Body of pancreas (tissue), 4 donors: ENCODE data around the gene SERAC1. TPM values are rescaled to one million over a fixed set of nuclear protein-coding genes. Genes with fewer than 3 reads are reported as not detected.

Experiments
- ATAC-seq: fragments of 150-250 bp; one replicate; pipeline ENCODE4 v1.9.1; 2016
- DNase-seq, 4 donors: peaks; one replicate each; pipeline ENCODE4 v3.0.0-alpha.2; 2019
- H3K27ac ChIP-seq, 4 donors: fragments of 200-600 bp; sonication (generic); 1 replicate in 3 of 4; 2 replicates in 1 of 4; pipeline versions ENCODE4 v1.5.1 to v1.6.1; 2016 to 2019; ENCODE audit warnings: mild to moderate bottlenecking in 1 of 4, mixed read lengths in 1 of 4, moderate library complexity in 1 of 4
- H3K27me3 ChIP-seq, 2 donors: fragments of 200-600 bp; sonication (generic); one replicate each; pipeline ENCODE4 v1.6.0; 2016; ENCODE audit warnings: mild to moderate bottlenecking in 1 of 2
- H3K36me3 ChIP-seq, 2 donors: fragments of 200-600 bp; sonication (generic); replicated peaks in 1 of 2; 2 replicates each; pipeline ENCODE4 v1.5.1; 2016; ENCODE audit warnings: low read depth in 2 of 2; ENCODE audit not compliant: insufficient read depth in 1 of 2
- H3K4me1 ChIP-seq: fragments of 200-600 bp; sonication (generic); one replicate; pipeline ENCODE4 v1.6.0; 2016
- H3K4me3 ChIP-seq, 2 donors: fragments of 200-600 bp; sonication (generic); 1 replicate in 1 of 2; 2 replicates in 1 of 2; pipeline ENCODE4 v1.5.1; 2016 to 2019
- H3K9me3 ChIP-seq, 3 donors: fragments of 200-600 bp; sonication (generic); 1 replicate in 2 of 3; 2 replicates in 1 of 3; pipeline ENCODE4 v1.5.1; 2016
- CTCF ChIP-seq, 7 experiments: fragments of 450-650 bp in 4 of 7; fragments of 200-600 bp in 3 of 7; sonication (generic) in 3 of 7; IDR thresholded peaks; one replicate each; pipeline ENCODE4 v1.5.1; 2016 to 2019; ENCODE audit warnings: antibody characterized with exemption in 7 of 7
- POLR2A ChIP-seq, 3 donors: fragments of 450-650 bp; IDR thresholded peaks; one replicate each; pipeline ENCODE4 v1.6.1; 2016; ENCODE audit warnings: antibody characterized with exemption in 3 of 3, mild to moderate bottlenecking in 2 of 3
- WGBS, 2 donors: methylation state at CpG; one replicate each; pipeline ENCODE4 v1.1.5; 2017; 5-methylcytosine and 5-hydroxymethylcytosine counted together
- intact Hi-C: fragments of 100-400 bp; cut with DNase I; formaldehyde crosslinking; loops from one replicate; pipeline ENCODE4 v1.15.1; 2023
- total RNA-seq, 2 donors: library from RNA; depleted of rRNA; stranded (reverse); fragments of >200 nt; gene quantifications; one replicate each; pipeline ENCODE4 v1.1.0, GENCODE V29; 2016

Gene SERAC1
- total RNA-seq, 2 donors from 2014 or later, result 10.5 to 14.8 TPM

- TF ChIP-seq CTCF (IDR thresholded peaks at IDR 0.05) (no peak), POLR2A (IDR thresholded peaks at IDR 0.05) (no peak)
- H3K9me3 ChIP-seq, result no peaks in the 10 kb centered on the region
- WGBS, 2 donors, result 70 to 94% methylated on average over 2 to 5 of the region's 5 CpGs
- no peaks in the 10 kb centered on the region for H3K27me3 ChIP-seq
- no peak for ATAC-seq
- H3K36me3 ChIP-seq, result peaks cover 0 to 5% of the 10 kb centered on the region in 2 donors
- DNase-seq, result no peak
- H3K27ac ChIP-seq, result peak overlapping the region; percentile 75 to 89 (median 83)
- H3K4me3 ChIP-seq, result no peak overlapping the region
- intact Hi-C loops, result no loop called here
- peaks cover 30% of the 10 kb centered on the region for H3K4me1 ChIP-seq
These were observed 106.7 kb downstream of the SERAC1 start for GRCh38 chr6:158061361-158061708.

- H3K4me3 ChIP-seq, result no peak overlapping the region
- intact Hi-C loops, result no loop called here
These were observed 107.4 kb downstream of the SERAC1 start for GRCh38 chr6:158060455-158061360.

More at GRCh38 chr6:158060455-158061360, 107.4 kb downstream of the SERAC1 start:
- Histone ChIP-seq H3K27me3 (no peaks in the 10 kb centered on the region), H3K36me3 (peaks cover 0 to 3% of the 10 kb centered on the region in 2 donors), H3K27ac (peak overlapping the region; percentile 75 to 89 (median 83)), H3K4me1 (peaks cover 30% of the 10 kb centered on the region), H3K9me3 (no peaks in the 10 kb centered on the region)
- DNase-seq (peak; percentile 78 to 92 (median 86)), ATAC-seq (peak; percentile 85)
- TF ChIP-seq CTCF (IDR thresholded peaks at IDR 0.05) (no peak), POLR2A (IDR thresholded peaks at IDR 0.05) (peak in 1 of 3 donors; percentile 44)
- 51 to 61% methylated on average over 7 to 11 of the region's 11 CpGs for WGBS, 2 donors

Other genes starting within 250 kb of the SERAC1 start
- gene SYNJ2, start 186.4 kb downstream of the SERAC1 start, total RNA-seq, result 10 to 100 TPM; 12.2 to 14.8 TPM
- 1 to 10 TPM; 1.6 to 3.0 TPM for gene GTF2H5, start 88 bp upstream of the SERAC1 start, total RNA-seq
- gene TULP4, start 144.2 kb upstream of the SERAC1 start, total RNA-seq, result 10 to 100 TPM; 81.2 to 92.3 TPM